Osteoblast (primary cell): ENCODE data around the gene VAV3. TPM values are rescaled to one million over a fixed set of nuclear protein-coding genes. Genes with fewer than 3 reads are reported as not detected.

Experiments
- DNase-seq: peaks from one replicate; pipeline ENCODE4 v3.0.0; 2011; ENCODE audit warnings: low spot score, mixed read lengths; ENCODE audit not compliant: insufficient read length; ENCODE audit errors: missing footprints
- H2AFZ ChIP-seq: 2 replicates; pipeline ENCODE4 v1.6.0; 2011; ENCODE audit warnings: mild to moderate bottlenecking, low read length
- H3K27ac ChIP-seq: 2 replicates; pipeline ENCODE4 v1.5.1; 2011; ENCODE audit warnings: mild to moderate bottlenecking, low read depth, low read length, moderate library complexity
- H3K27me3 ChIP-seq: 2 replicates; pipeline ENCODE4 v1.6.0; 2012; ENCODE audit warnings: mild to moderate bottlenecking, control low read depth, inconsistent platforms, low read length, moderate library complexity; ENCODE audit not compliant: insufficient read depth
- H3K36me3 ChIP-seq: 2 replicates; pipeline ENCODE4 v1.5.1; 2011; ENCODE audit warnings: mild to moderate bottlenecking, low read length, control low read depth, moderate library complexity; ENCODE audit not compliant: insufficient read depth
- H3K4me1 ChIP-seq: 2 replicates; pipeline ENCODE4 v1.5.1; 2011; ENCODE audit warnings: mild to moderate bottlenecking, low read length, control low read depth, moderate library complexity; ENCODE audit not compliant: insufficient read depth
- H3K4me2 ChIP-seq: 2 replicates; pipeline ENCODE4 v1.6.0; 2011; ENCODE audit warnings: mild to moderate bottlenecking, low read length; ENCODE audit not compliant: insufficient read depth
- H3K4me3 ChIP-seq: fragments of 200-600 bp; sonication (generic); 3 replicates; pipeline ENCODE4 v1.5.1; 2012; ENCODE audit warnings: mild to moderate bottlenecking, low read length, inconsistent platforms; ENCODE audit not compliant: insufficient read depth
- H3K79me2 ChIP-seq: 2 replicates; pipeline ENCODE4 v1.6.0; 2012; ENCODE audit warnings: mild to moderate bottlenecking, low read length, control low read depth, inconsistent platforms; ENCODE audit not compliant: insufficient read depth
- H3K9me3 ChIP-seq: 2 replicates; pipeline ENCODE4 v1.5.1; 2011; ENCODE audit warnings: low read depth, low read length, control low read depth
- H4K20me1 ChIP-seq: 2 replicates; pipeline ENCODE4 v1.6.0; 2012; ENCODE audit warnings: mild to moderate bottlenecking, low read length, control low read depth; ENCODE audit not compliant: insufficient read depth
- total RNA-seq: library from RNA; depleted of rRNA; stranded (reverse); fragments of >200 nt; gene quantifications from 2 replicates; pipeline ENCODE4 v1.2.3, GENCODE V29; 2012
- TF ChIP-seq, protein P1 (sequence below): IDR thresholded peaks from 2 replicates; pipeline ENCODE4 v1.5.1; 2011; ENCODE audit warnings: mild to moderate bottlenecking, low read depth, low read length, moderate library complexity; ENCODE audit errors: extremely low read depth

The VAV3 gene
- total RNA-seq, 1 donor: 0.72 TPM

DNA sequence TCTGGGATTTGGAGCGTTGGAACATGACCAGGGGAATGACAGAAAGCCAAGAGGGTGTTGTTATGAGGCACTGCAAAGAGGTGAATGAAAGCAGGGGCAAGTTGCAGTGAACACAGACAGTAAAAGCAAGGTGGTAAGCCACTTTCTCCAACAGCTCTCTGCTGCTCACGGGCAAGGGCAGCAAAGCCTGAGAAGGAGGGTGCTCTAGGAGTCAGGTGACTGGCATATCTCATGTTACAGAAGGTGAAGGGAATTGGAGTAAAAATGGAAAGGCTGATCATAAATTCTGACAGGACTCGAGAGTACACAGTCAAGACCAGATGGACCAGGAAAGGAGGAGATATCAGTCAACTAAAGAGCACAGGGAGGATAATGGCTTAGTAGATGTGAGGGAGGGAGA is 14.5 kb downstream of the VAV3 start:
- Histone ChIP-seq H3K4me2 (no peak overlapping the region), H3K36me3 (no peaks in the 10 kb centered on the region)
- TF ChIP-seq, protein P1, sequence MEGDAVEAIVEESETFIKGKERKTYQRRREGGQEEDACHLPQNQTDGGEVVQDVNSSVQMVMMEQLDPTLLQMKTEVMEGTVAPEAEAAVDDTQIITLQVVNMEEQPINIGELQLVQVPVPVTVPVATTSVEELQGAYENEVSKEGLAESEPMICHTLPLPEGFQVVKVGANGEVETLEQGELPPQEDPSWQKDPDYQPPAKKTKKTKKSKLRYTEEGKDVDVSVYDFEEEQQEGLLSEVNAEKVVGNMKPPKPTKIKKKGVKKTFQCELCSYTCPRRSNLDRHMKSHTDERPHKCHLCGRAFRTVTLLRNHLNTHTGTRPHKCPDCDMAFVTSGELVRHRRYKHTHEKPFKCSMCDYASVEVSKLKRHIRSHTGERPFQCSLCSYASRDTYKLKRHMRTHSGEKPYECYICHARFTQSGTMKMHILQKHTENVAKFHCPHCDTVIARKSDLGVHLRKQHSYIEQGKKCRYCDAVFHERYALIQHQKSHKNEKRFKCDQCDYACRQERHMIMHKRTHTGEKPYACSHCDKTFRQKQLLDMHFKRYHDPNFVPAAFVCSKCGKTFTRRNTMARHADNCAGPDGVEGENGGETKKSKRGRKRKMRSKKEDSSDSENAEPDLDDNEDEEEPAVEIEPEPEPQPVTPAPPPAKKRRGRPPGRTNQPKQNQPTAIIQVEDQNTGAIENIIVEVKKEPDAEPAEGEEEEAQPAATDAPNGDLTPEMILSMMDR: no peak

DNA sequence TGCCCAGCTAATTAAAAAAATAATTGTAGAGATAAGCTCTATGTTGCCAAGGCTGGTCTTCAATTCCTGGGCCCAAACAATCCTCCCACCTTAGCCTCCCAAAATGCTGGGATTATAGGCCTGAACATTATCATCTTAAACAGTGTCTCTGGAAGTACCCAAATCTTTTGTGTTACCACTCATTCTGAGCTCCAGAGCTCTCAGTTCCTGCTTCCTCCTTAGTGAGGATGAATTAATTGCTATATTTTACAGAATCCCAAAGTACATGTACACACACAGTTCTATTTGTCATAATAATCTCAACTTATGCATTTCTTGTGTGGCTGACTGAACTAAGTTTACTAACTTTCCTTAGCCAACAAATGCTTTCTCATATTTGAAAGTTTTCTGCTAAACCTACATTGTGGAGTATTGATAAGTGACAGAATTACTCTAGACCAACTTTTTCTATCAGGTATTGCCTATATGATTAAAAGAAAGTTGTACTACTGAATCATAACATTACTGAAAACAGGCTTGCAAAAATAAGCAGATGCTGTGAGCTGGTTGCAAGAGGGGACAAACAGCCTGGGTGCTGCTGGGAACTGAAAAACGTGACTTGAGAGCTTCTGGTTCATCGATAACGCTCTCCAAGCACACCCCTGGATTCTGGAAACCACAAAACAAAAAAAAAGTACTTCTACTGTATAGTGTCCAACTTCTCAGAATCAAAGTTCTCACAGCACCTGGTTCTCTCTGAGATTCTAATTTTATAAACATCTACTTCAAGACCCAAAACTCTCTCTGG is 15.3 kb downstream of the VAV3 start:
- Histone ChIP-seq H3K27me3 (no peaks in the 10 kb centered on the region), H3K27ac (no peak overlapping the region), H4K20me1 (no peaks in the 10 kb centered on the region), H3K79me2 (no peaks in the 10 kb centered on the region), H3K4me3 (no peak overlapping the region), H2AFZ (no peak overlapping the region), H3K4me1 (no peaks in the 10 kb centered on the region), H3K4me2 (no peak overlapping the region), H3K9me3 (no peaks in the 10 kb centered on the region), H3K36me3 (no peaks in the 10 kb centered on the region)
- no peak for DNase-seq
- TF ChIP-seq, protein P1: no peak

More for the DNA sequence above, 14.5 kb downstream of the VAV3 start:
- no peaks in the 10 kb centered on the region for H3K9me3 ChIP-seq
- H3K4me1 ChIP-seq: no peaks in the 10 kb centered on the region
- H3K4me3 ChIP-seq: no peak overlapping the region
- no peak overlapping the region for H2AFZ ChIP-seq
- H3K27ac ChIP-seq: no peak overlapping the region
- H3K79me2 ChIP-seq: no peaks in the 10 kb centered on the region
- no peaks in the 10 kb centered on the region for H3K27me3 ChIP-seq
- H4K20me1 ChIP-seq: no peaks in the 10 kb centered on the region
- DNase-seq: no peak

DNA sequence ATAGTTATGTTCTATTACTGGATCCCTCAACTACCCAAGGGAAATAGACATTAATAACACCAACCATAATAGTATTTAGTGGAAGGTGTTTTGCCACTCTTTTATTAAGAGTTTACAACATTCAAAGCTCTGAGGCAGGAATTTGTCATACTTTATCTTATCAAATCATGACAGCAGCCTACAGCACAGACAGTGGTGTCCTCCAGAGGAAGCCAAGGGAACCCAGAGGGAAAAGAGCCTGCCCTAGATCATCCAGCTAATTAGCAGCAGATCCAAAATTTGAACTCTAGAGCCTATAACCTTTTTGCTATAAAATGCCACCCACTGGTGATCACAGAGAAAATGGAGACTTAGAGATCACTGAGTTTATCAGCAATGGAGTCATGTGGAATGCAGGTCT is 18.2 kb downstream of the VAV3 start:
- H3K27ac ChIP-seq: no peak overlapping the region
- TF ChIP-seq, protein P1: no peak
- no peaks in the 10 kb centered on the region for H3K27me3 ChIP-seq

DNA sequence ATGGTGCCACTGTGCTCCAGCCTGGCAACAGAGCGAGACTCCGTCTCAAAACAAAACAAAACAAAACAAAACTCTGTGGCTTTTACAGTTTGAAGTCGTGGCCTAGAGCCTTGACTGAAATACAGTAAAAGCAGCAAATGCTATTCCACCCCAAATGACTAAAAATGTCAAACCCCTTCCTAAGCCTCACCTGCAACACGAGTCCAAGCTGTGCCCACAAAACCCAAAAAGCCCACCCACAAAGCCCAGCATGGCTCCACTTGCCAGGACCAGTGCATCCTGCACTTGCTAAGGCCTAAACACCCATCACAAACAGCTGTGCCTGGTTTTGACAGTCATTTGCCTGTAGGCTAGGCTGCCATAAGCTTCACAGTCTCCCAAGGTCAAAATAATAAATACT is 21.3 kb downstream of the VAV3 start:
- Histone ChIP-seq H3K4me3 (no peak overlapping the region), H3K27ac (no peak overlapping the region), H3K4me2 (no peak overlapping the region), H4K20me1 (no peaks in the 10 kb centered on the region), H3K9me3 (no peaks in the 10 kb centered on the region), H3K36me3 (no peaks in the 10 kb centered on the region), H3K4me1 (no peaks in the 10 kb centered on the region), H3K27me3 (no peaks in the 10 kb centered on the region), H3K79me2 (no peaks in the 10 kb centered on the region), H2AFZ (no peak overlapping the region)
- TF ChIP-seq, protein P1: no peak
- peak; percentile 36 for DNase-seq

More for the DNA sequence above, 18.2 kb downstream of the VAV3 start:
- no peak overlapping the region for H3K4me2 ChIP-seq
- H3K36me3 ChIP-seq: no peaks in the 10 kb centered on the region
- no peak for DNase-seq
- no peaks in the 10 kb centered on the region for H3K79me2 ChIP-seq
- no peak overlapping the region for H3K4me3 ChIP-seq
- no peaks in the 10 kb centered on the region for H3K9me3 ChIP-seq
- no peaks in the 10 kb centered on the region for H3K4me1 ChIP-seq
- H2AFZ ChIP-seq: no peak overlapping the region
- no peaks in the 10 kb centered on the region for H4K20me1 ChIP-seq
